ENCODE results near the gene ERAP2. TPM values are rescaled to one million over a fixed set of nuclear protein-coding genes. Genes with fewer than 3 reads are reported as not detected.
A peak's percentile ranks its signal among the peaks of the same experiment; 100 is the strongest.

Gene ERAP2
- total and polyA plus RNA-seq, 2 of the 13 experiments (the other 11 are each of a cell fraction or from before 2014, with no cell fraction given), result 12.8 to 16.6 TPM

DNA sequence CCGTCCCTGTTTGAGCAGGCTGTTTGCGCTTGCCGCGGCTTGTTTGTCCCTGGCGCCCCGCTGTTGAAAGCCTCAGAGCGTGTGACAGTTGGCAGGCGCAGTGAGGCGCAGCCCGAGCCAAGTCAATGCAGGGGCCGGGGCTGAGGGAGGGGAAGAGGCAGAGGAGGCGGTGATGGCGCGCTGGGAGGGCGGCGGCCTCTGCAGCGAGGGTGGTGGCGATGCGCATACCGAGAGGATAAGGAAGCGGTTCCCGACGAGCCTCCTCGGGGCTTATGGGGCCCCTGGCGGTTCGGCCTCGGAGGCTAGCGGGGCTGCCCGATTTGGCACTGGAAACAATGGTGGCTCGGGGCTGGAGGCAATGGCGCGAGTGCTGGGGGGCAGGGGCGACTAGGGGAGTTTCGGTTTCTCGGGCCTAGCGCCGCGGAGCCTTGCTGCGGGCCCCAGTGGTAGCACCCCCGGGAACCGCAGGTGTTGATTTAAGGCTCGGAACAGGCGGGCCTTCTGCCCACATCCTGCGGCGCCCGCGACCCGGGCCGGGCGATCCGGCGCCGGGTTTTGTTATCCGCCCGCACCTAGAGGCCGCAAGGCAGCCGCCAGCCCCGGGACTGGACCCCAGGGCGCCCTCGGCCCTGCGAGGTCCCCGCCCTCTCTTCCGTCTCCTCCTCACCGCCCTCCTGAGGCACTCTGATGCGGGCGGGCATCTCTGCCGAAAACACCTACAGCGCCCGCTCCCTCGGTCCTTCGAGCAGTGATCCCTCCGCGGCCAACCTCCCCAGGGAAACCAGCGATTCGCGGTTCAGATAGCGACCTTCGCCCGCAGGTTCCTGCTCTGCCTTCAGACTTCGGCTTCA lies 58.6 kb downstream of the ERAP2 start (continued):
- TF ChIP-seq, protein P1, sequence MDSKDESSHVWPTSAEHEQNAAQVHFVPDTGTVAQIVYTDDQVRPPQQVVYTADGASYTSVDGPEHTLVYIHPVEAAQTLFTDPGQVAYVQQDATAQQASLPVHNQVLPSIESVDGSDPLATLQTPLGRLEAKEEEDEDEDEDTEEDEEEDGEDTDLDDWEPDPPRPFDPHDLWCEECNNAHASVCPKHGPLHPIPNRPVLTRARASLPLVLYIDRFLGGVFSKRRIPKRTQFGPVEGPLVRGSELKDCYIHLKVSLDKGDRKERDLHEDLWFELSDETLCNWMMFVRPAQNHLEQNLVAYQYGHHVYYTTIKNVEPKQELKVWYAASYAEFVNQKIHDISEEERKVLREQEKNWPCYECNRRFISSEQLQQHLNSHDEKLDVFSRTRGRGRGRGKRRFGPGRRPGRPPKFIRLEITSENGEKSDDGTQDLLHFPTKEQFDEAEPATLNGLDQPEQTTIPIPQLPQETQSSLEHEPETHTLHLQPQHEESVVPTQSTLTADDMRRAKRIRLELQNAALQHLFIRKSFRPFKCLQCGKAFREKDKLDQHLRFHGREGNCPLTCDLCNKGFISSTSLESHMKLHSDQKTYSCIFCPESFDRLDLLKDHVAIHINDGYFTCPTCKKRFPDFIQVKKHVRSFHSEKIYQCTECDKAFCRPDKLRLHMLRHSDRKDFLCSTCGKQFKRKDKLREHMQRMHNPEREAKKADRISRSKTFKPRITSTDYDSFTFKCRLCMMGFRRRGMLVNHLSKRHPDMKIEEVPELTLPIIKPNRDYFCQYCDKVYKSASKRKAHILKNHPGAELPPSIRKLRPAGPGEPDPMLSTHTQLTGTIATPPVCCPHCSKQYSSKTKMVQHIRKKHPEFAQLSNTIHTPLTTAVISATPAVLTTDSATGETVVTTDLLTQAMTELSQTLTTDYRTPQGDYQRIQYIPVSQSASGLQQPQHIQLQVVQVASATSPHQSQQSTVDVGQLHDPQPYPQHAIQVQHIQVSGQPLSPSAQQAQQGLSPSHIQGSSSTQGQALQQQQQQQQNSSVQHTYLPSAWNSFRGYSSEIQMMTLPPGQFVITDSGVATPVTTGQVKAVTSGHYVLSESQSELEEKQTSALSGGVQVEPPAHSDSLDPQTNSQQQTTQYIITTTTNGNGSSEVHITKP (CRISPR knock-in tag; IDR thresholded peaks at IDR 0.05; ENCODE audit: low read depth), result peak; percentile 79
- peak; percentile 74 for TF ChIP-seq SP5 (CRISPR knock-in tag; IDR thresholded peaks at IDR 0.05; ENCODE audit: borderline replicate concordance, low read depth)
- no peak for TF ChIP-seq ZNF781 (CRISPR knock-in tag; IDR thresholded peaks at IDR 0.05; ENCODE audit: borderline replicate concordance, not compliant biosample characterization)
- TF ChIP-seq, protein P2, sequence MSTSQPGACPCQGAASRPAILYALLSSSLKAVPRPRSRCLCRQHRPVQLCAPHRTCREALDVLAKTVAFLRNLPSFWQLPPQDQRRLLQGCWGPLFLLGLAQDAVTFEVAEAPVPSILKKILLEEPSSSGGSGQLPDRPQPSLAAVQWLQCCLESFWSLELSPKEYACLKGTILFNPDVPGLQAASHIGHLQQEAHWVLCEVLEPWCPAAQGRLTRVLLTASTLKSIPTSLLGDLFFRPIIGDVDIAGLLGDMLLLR (CRISPR knock-in tag; IDR thresholded peaks at IDR 0.05), result no peak
- TF ChIP-seq PRPF4 (IDR thresholded peaks at IDR 0.05; ENCODE audit: low read depth, low read length, poor library complexity, severe bottlenecking), result no peak
- TF ChIP-seq, protein P3, sequence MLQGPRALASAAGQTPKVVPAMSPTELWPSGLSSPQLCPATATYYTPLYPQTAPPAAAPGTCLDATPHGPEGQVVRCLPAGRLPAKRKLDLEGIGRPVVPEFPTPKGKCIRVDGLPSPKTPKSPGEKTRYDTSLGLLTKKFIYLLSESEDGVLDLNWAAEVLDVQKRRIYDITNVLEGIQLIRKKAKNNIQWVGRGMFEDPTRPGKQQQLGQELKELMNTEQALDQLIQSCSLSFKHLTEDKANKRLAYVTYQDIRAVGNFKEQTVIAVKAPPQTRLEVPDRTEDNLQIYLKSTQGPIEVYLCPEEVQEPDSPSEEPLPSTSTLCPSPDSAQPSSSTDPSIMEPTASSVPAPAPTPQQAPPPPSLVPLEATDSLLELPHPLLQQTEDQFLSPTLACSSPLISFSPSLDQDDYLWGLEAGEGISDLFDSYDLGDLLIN (CRISPR knock-in tag; IDR thresholded peaks at IDR 0.05; ENCODE audit: borderline replicate concordance), result no peak; the same call in 1 of the 2 replicates
- TF ChIP-seq YEATS2 (CRISPR knock-in tag; IDR thresholded peaks at IDR 0.05; ENCODE audit: borderline replicate concordance), result peak; percentile 52; the same call in 1 of the 2 replicates
- TF ChIP-seq ZNF121 (CRISPR knock-in tag; IDR thresholded peaks at IDR 0.05), result peak; percentile 89
- peak; percentile 60 for TF ChIP-seq MED1 (CRISPR knock-in tag; IDR thresholded peaks at IDR 0.05)
- peak; percentile 88 for TF ChIP-seq SRY (CRISPR knock-in tag; IDR thresholded peaks at IDR 0.05)
- TF ChIP-seq GATA4 (IDR thresholded peaks at IDR 0.05; ENCODE audit: borderline replicate concordance, low read depth), result no peak
- TF ChIP-seq, protein P4, sequence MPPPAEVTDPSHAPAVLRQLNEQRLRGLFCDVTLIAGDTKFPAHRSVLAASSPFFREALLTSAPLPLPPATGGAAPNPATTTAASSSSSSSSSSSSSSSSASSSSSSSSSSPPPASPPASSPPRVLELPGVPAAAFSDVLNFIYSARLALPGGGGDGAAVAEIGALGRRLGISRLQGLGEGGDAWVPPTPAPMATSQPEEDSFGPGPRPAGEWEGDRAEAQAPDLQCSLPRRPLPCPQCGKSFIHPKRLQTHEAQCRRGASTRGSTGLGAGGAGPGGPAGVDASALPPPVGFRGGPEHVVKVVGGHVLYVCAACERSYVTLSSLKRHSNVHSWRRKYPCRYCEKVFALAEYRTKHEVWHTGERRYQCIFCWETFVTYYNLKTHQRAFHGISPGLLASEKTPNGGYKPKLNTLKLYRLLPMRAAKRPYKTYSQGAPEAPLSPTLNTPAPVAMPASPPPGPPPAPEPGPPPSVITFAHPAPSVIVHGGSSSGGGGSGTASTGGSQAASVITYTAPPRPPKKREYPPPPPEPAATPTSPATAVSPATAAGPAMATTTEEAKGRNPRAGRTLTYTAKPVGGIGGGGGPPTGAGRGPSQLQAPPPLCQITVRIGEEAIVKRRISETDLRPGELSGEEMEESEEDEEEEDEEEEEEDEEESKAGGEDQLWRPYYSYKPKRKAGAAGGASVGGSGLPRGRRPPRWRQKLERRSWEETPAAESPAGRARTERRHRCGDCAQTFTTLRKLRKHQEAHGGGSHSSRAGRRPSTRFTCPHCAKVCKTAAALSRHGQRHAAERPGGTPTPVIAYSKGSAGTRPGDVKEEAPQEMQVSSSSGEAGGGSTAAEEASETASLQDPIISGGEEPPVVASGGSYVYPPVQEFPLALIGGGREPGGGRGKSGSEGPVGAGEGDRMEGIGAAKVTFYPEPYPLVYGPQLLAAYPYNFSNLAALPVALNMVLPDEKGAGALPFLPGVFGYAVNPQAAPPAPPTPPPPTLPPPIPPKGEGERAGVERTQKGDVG (CRISPR knock-in tag; IDR thresholded peaks at IDR 0.05; ENCODE audit: borderline replicate concordance), result no peak
- TF ChIP-seq TMF1 (CRISPR knock-in tag; IDR thresholded peaks at IDR 0.05; ENCODE audit: low read depth), result no peak; the same call in 1 of the 2 replicates
- no peak for TF ChIP-seq SOX13 (IDR thresholded peaks at IDR 0.05)
- TF ChIP-seq SOX13 (CRISPR knock-in tag; conservative IDR thresholded peaks at IDR 0.05 in 1 of 2, IDR thresholded peaks at IDR 0.05 in 1 of 2), result peak in 1 of 2 experiments; percentile 18; a peak in 2 of 4 replicates
- TF ChIP-seq ZNF572 (CRISPR knock-in tag; IDR thresholded peaks at IDR 0.05), result no peak
- TF ChIP-seq ZNF124 (CRISPR knock-in tag; IDR thresholded peaks at IDR 0.05), result peak; percentile 9; the same call in 1 of the 2 replicates
- peak; percentile 45 for TF ChIP-seq MEIS2 (CRISPR knock-in tag; IDR thresholded peaks at IDR 0.05)
- TF ChIP-seq JUND (CRISPR knock-in tag; IDR thresholded peaks at IDR 0.05), result 0 out of 2 replicates have a peak, but pooled peaks have one; percentile 41

All from HepG2 (cell line).